GM18498 (cell line): ENCODE data around the gene GDF15.
"Not testable (repeated sequence)": the region's sequence is repeated elsewhere in the genome, so short reads cannot be mapped to it uniquely, and the experiment has no call there.

Experiments used
- ATAC-seq: cut with Tn5 transposase; IDR thresholded peaks from one replicate; pipeline ENCODE4 v1.9.1; 2021; ENCODE audit warnings: mild to moderate bottlenecking, moderate library complexity; ENCODE audit not compliant: unreplicated experiment

Gene GDF15

DNA sequence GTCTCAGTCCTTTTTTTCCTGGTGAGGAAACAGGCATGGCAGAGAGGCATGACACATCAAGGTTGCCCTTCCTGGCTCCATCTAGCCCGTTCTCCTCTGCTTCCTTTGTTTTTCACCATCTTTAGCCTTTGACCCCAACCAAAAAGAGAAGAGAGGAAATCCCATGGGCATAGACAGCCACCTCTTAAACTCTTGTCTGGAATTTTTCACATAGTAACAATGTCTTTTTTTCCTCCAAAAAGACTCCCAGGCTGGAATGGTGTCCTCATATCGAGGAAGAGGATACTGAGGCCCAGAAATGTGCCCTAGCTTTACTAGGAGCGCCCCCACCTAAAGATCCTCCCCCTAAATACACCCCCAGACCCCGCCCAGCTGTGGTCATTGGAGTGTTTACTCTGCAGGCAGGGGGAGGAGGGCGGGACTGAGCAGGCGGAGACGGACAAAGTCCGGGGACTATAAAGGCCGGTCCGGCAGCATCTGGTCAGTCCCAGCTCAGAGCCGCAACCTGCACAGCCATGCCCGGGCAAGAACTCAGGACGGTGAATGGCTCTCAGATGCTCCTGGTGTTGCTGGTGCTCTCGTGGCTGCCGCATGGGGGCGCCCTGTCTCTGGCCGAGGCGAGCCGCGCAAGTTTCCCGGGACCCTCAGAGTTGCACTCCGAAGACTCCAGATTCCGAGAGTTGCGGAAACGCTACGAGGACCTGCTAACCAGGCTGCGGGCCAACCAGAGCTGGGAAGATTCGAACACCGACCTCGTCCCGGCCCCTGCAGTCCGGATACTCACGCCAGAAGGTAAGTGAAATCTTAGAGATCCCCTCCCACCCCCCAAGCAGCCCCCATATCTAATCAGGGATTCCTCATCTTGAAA lies at the start of gene GDF15:
Gene GDF15, plus strand, starts transcription at position 484 of the 868 bp plus-strand sequence. Its CDS starts 32 bp downstream, at position 516.
- ATAC-seq: no peak

GRCh38 chr19:18338541-18338940 lies 47.4 kb upstream of the GDF15 start:
- ATAC-seq: no peak

DNA sequence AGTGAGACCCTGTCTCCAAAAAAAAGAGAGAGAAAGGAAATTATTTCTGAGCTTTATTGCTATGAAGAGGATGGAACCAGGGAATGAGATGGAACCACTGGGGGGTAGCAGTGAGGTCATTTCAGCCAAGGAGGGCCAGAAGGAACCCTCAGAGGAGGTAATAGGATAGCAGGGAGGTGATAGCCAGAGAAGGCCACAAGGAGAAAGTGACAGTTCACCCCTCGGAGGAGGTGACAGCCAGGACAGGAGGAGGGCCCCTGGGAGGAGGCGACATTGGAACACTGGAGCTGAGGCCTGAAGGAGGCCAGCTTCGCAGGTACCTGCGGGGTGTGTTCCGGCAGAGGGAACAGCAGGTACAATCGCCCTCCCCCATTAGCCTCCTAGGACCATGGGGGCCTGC lies 46.2 kb upstream of the GDF15 start:
- no peak for ATAC-seq

- peak; percentile 59 for ATAC-seq
These were observed 45.6 kb upstream of the GDF15 start, which contains the start of gene PGPEP1 for GRCh38 chr19:18340190-18340989. TSS of gene PGPEP1 (plus strand) at chr19:18340598. CDS start at chr19:18340682, 84 bp downstream.

- ATAC-seq: peak; percentile 59
These were observed 44.7 kb upstream of the GDF15 start for GRCh38 chr19:18340990-18341868.

DNA sequence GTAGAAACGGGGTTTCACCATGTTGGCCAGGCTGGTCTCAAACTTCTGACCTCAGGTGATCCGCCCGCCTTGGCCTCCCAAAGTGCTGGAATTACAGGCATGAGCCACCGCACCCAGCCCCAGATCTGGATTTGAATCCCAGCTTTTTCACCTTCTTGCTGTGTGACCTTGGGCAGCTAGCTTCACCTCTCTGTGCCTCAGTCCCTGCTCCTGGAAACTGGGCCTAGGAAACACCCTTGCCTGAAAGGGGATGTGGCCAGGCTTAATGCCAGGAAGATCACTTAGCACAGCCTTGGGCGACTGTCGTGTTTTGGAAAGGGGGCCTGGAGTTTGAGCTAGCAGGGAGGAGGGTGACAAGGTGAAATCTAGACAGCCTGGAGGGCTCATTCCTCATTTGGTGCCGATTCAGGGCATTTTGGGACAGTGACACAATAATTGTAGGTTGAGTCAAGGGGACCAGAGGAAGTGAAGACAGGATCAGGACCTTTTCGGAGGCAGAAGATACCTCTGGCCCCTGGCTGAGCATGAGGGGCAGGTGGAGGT lies 43.8 kb upstream of the GDF15 start:
- no peak for ATAC-seq

GRCh38 chr19:18344582-18344950 lies 41.4 kb upstream of the GDF15 start:
- no peak for ATAC-seq

DNA sequence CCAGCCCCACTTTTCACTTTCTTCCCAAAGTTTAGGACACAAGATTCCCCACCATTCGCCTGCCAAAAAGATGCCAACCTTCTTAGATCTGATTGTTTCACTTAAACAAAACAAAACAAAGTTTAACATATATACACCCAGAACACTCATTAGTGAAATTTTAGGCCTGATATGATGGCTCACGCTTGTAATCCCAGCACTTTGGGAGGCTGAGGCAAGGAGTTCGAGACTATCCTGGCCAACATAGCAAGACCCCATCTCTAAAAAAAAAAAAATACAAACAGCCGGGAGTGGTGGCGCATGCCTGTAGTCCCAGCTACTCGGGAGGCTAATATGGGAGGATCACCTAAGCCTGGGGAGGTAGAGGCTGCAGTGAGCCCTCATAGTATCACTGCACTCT lies 40.7 kb upstream of the GDF15 start:
- no peak for ATAC-seq

- no peak for ATAC-seq
These were observed 39.9 kb upstream of the GDF15 start for GRCh38 chr19:18346091-18346490.

DNA sequence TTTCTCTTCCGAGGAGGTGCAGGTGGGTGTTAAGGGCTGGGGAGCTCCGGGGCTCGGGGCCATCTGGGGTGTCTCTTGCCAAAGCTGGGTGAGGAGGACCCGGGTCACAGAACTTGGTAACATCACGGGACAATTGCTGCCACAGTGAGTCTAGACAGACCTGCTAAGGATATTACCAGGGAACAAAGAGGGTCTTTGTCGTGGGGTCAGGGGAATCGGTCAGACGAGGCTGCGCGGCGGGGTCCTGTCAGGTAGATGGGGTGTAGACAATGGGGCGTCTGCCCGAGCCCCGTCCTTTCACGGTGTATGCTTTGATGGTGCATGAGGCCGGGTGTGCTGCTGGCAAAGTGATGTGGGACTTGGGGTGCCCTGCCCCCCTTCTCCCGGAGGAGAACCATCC lies 37.8 kb upstream of the GDF15 start:
- no peak for ATAC-seq

GRCh38 chr19:18348818-18349339 lies 37.1 kb upstream of the GDF15 start:
- not testable (repeated sequence) for ATAC-seq

DNA sequence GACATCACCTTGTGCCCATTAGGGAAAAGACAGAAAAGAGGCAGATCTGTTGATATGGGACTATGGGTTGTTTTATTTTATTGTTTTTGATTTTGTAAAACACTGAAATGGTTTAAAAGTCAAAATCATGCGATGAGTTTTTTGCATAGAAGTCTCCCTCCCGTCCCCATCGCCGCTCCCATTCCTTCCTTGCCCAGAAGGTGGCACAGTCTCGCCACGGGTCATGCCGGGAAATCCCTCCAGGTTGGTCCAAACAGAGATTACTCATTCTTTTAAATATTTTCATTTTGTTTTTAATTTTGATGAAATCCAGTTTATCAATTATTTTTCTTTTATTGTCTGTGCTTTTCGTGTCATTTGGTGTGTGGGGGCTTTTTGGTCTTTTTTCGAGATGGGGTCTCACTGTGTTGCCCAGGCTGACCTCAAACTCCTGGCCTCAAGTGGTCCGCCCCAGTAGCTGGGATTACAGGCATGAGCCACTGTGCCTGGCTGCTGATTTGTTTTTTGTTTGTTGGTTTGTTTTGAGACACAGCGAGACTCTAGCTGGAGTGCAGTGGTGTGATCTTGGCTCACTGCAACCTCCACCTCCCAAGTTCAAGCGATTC lies 36.3 kb upstream of the GDF15 start:
- no peak for ATAC-seq

GRCh38 chr19:18350490-18350889 lies 35.5 kb upstream of the GDF15 start:
- ATAC-seq: no peak

- no peak for ATAC-seq
These were observed 34.4 kb upstream of the GDF15 start for GRCh38 chr19:18351544-18351943.

DNA sequence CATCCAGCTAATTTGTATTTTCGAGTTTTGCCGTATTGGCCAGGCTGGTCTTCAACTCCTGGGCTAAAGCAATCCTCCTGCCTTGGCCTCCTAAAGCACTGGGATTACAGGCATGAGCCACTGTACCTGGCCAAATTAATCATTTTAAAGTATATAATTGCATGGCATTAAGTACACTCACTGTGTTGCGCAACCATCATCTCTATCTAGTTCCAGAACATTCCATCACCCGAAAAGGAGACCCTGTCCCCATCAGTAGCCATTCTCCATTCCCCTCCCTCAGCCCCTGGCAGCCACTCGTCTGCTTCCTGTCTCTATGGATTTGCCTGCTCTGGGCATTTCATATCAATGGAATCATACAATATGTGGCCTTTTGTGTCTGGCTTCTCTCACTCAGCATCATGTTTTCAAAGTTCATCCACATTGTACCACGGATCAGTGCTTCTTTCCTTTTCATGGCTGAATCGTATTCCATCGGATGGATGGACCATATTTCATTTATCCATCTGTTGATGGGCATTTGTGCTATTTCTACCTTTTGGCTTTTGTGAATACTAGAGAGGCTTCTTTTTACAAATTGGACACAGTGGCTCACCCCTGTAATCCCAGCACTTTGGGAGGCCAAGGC lies 32.5 kb upstream of the GDF15 start:
- ATAC-seq: no peak

GRCh38 chr19:18354743-18355142 lies 31.2 kb upstream of the GDF15 start:
- not testable (repeated sequence) for ATAC-seq

DNA sequence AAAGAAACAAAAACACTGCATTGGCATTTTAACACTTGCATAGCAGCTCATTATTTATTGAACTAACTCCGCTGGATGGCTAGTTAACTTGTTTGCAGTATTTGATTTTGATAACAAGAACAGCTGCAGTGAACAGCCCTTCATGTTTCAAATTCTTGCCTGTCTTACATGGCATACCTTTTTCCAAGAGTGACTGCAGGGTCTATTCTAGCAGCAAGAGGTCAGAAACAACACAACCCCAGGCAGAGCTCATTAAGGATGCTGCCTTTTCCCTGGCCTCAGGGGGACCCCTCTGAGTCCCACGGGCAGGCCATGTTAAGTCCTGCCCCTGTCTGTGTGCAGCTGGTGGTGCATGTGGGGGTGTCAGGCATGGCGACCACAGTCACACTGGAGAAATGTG lies 28.9 kb upstream of the GDF15 start:
- no peak for ATAC-seq

- ATAC-seq: no peak
These were observed 24.3 kb upstream of the GDF15 start for GRCh38 chr19:18361646-18362045.

GRCh38 chr19:18362934-18363542 lies 22.9 kb upstream of the GDF15 start:
- no peak for ATAC-seq
